ENCODE measurements around the gene STK32B. TPM values are rescaled to one million over a fixed set of nuclear protein-coding genes. Genes with fewer than 3 reads are reported as not detected.

The STK32B gene
- total and polyA plus RNA-seq, 2 experiments from 2014 or later: 0.71 to 2.3 TPM

DNA sequence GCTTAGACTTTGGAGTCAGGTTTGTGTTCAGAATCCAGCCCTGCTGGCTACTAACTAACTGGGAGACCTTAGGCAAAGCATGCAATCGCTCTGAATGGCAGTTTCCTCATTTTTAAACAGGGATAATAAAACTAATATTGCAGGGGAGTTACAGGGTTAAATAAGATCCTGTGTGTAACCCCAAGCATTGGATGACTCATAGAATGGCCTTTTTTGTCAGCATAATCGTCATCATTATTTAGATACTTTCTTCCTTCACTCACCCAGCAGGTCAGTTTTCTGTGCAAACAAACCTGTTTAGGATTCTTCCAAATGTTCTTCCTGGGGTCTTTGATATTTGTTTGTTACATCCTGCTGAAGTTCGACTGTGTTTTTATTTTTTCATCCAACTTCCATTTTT lies 448.9 kb downstream of the STK32B start:
- H3K9me2 ChIP-seq (ENCODE audit: insufficient read depth): no peaks in the 10 kb centered on the region
- ATAC-seq: no peak
- H3K79me2 ChIP-seq (replicated peaks; ENCODE audit: insufficient read depth): no peaks in the 10 kb centered on the region

DNA sequence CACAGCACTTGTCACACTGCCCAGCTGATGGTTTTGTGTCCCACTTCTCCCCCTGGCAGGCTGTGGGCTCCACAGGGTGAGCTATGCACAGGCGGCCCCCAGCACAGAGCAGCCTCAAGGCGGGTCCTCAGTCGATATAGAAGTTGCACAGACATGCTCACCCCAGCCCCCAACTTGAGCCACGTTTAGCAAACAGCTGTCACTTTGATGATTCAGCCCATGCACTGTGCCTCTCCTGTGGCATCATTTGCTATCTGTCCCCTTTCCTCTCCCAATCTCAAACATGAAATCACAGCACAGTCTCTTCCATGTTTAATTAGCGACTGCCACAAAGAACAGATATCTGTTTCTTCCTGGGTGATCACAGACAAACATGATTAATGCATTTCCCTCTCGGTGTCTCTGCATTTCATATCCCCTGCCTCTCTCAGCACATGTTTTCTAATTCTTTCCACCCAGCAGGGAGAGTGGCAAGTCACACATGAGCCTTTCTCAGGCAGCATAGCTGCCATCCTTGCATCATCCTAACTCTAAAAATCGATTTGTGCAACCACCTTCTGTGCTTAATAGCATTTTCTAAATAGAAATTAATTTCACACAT lies 452.2 kb downstream of the STK32B start:
- no peak overlapping the region for H3K4me3 ChIP-seq
- H3K4me2 ChIP-seq: no peak overlapping the region
- no peaks in the 10 kb centered on the region for H3K4me1 ChIP-seq (ENCODE audit: insufficient read depth)
- H3K79me2 ChIP-seq (replicated peaks; ENCODE audit: insufficient read depth): no peaks in the 10 kb centered on the region
- H3K27me3 Mint-ChIP-seq (ENCODE audit: insufficient read depth, low read depth, poor library complexity): peaks cover 2% of the 10 kb centered on the region
- H4K20me1 ChIP-seq (replicated peaks; ENCODE audit: insufficient read depth): 0 out of 2 replicates have a peak, but pooled peaks cover 5% of the 10 kb centered on the region
- H3K4me1 Mint-ChIP-seq: peaks cover 2% of the 10 kb centered on the region; the same call in 1 of the 3 replicates
- TF ChIP-seq, protein P1, sequence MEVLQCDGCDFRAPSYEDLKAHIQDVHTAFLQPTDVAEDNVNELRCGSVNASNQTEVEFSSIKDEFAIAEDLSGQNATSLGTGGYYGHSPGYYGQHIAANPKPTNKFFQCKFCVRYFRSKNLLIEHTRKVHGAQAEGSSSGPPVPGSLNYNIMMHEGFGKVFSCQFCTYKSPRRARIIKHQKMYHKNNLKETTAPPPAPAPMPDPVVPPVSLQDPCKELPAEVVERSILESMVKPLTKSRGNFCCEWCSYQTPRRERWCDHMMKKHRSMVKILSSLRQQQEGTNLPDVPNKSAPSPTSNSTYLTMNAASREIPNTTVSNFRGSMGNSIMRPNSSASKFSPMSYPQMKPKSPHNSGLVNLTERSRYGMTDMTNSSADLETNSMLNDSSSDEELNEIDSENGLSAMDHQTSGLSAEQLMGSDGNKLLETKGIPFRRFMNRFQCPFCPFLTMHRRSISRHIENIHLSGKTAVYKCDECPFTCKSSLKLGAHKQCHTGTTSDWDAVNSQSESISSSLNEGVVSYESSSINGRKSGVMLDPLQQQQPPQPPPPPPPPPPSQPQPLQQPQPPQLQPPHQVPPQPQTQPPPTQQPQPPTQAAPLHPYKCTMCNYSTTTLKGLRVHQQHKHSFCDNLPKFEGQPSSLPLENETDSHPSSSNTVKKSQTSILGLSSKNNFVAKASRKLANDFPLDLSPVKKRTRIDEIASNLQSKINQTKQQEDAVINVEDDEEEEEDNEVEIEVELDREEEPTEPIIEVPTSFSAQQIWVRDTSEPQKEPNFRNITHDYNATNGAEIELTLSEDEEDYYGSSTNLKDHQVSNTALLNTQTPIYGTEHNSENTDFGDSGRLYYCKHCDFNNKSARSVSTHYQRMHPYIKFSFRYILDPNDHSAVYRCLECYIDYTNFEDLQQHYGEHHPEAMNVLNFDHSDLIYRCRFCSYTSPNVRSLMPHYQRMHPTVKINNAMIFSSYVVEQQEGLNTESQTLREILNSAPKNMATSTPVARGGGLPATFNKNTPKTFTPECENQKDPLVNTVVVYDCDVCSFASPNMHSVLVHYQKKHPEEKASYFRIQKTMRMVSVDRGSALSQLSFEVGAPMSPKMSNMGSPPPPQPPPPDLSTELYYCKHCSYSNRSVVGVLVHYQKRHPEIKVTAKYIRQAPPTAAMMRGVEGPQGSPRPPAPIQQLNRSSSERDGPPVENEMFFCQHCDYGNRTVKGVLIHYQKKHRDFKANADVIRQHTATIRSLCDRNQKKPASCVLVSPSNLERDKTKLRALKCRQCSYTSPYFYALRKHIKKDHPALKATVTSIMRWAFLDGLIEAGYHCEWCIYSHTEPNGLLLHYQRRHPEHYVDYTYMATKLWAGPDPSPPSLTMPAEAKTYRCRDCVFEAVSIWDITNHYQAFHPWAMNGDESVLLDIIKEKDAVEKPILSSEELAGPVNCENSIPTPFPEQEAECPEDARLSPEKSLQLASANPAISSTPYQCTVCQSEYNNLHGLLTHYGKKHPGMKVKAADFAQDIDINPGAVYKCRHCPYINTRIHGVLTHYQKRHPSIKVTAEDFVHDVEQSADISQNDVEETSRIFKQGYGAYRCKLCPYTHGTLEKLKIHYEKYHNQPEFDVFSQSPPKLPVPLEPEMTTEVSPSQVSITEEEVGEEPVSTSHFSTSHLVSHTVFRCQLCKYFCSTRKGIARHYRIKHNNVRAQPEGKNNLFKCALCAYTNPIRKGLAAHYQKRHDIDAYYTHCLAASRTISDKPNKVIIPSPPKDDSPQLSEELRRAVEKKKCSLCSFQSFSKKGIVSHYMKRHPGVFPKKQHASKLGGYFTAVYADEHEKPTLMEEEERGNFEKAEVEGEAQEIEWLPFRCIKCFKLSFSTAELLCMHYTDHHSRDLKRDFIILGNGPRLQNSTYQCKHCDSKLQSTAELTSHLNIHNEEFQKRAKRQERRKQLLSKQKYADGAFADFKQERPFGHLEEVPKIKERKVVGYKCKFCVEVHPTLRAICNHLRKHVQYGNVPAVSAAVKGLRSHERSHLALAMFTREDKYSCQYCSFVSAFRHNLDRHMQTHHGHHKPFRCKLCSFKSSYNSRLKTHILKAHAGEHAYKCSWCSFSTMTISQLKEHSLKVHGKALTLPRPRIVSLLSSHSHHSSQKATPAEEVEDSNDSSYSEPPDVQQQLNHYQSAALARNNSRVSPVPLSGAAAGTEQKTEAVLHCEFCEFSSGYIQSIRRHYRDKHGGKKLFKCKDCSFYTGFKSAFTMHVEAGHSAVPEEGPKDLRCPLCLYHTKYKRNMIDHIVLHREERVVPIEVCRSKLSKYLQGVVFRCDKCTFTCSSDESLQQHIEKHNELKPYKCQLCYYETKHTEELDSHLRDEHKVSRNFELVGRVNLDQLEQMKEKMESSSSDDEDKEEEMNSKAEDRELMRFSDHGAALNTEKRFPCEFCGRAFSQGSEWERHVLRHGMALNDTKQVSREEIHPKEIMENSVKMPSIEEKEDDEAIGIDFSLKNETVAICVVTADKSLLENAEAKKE (CRISPR knock-in tag; IDR thresholded peaks at IDR 0.05): no peak
- no peak for TF ChIP-seq ZNF331 (CRISPR knock-in tag; IDR thresholded peaks at IDR 0.05; ENCODE audit: low read depth)
- DNase-seq (ENCODE audit: low spot score) (no peak), ATAC-seq (no peak)
- no peaks in the 10 kb centered on the region for H3F3A ChIP-seq (replicated peaks; ENCODE audit: low read depth)
- no peak overlapping the region for H3K4me3 Mint-ChIP-seq
- no peaks in the 10 kb centered on the region; the same call in 1 of the 3 replicates for H3K36me3 Mint-ChIP-seq (ENCODE audit: low read depth)
- no peak overlapping the region for H3K27ac Mint-ChIP-seq
- H3K9me2 ChIP-seq (ENCODE audit: insufficient read depth): 0 out of 2 replicates have a peak, but pooled peaks cover 3% of the 10 kb centered on the region
- no peaks in the 10 kb centered on the region for H3K27me3 ChIP-seq (ENCODE audit: insufficient read depth)
- H3K9me3 Mint-ChIP-seq: no peaks in the 10 kb centered on the region; the same call in 2 of the 3 replicates
- H3K27ac ChIP-seq (ENCODE audit: low read depth): no peak overlapping the region
- no peak overlapping the region for H2AFZ ChIP-seq
- H3K36me3 ChIP-seq (ENCODE audit: insufficient read depth): no peaks in the 10 kb centered on the region

More for the DNA sequence above, 448.9 kb downstream of the STK32B start:
- H3K36me3 ChIP-seq (ENCODE audit: insufficient read depth): no peaks in the 10 kb centered on the region
- no peak overlapping the region for H2AFZ ChIP-seq
- no peaks in the 10 kb centered on the region for H3F3A ChIP-seq (replicated peaks; ENCODE audit: low read depth)
- Mint-ChIP-seq H3K27ac (no peak overlapping the region), H3K27me3 (ENCODE audit: insufficient read depth, low read depth, poor library complexity) (peaks cover 2% of the 10 kb centered on the region), H3K36me3 (ENCODE audit: low read depth) (peaks cover 2% of the 10 kb centered on the region), H3K4me3 (no peak overlapping the region), H3K4me1 (peaks cover 5% of the 10 kb centered on the region; the same call in 2 of the 3 replicates), H3K9me3 (peaks cover 4% of the 10 kb centered on the region; the same call in 2 of the 3 replicates)
- TF ChIP-seq, protein P2, sequence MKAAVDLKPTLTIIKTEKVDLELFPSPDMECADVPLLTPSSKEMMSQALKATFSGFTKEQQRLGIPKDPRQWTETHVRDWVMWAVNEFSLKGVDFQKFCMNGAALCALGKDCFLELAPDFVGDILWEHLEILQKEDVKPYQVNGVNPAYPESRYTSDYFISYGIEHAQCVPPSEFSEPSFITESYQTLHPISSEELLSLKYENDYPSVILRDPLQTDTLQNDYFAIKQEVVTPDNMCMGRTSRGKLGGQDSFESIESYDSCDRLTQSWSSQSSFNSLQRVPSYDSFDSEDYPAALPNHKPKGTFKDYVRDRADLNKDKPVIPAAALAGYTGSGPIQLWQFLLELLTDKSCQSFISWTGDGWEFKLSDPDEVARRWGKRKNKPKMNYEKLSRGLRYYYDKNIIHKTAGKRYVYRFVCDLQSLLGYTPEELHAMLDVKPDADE (IDR thresholded peaks at IDR 0.05): no peak
- H3K4me2 ChIP-seq: no peak overlapping the region
- H3K4me3 ChIP-seq: no peak overlapping the region
- no peak overlapping the region for H3K27ac ChIP-seq (ENCODE audit: low read depth)
- DNase-seq (ENCODE audit: low spot score): no peak
- H3K4me1 ChIP-seq (ENCODE audit: insufficient read depth): no peaks in the 10 kb centered on the region
- H3K27me3 ChIP-seq (ENCODE audit: insufficient read depth): no peaks in the 10 kb centered on the region
- H4K20me1 ChIP-seq (replicated peaks; ENCODE audit: insufficient read depth): 0 out of 2 replicates have a peak, but pooled peaks cover 5% of the 10 kb centered on the region
